HepG2 (cell line): Measurements from ENCODE around the gene DNMBP. TPM values are rescaled to one million over a fixed set of nuclear protein-coding genes. Genes with fewer than 3 reads are reported as not detected.

ENCODE experiments used
- ELF3 ChIP-seq: IDR thresholded peaks from 2 replicates; pipeline ENCODE4 v1.6.1; 2016; ENCODE audit warnings: missing genetic modification reagents, missing compliant biosample characterization
- FOXP4 ChIP-seq: sonication (generic); formaldehyde crosslinking; IDR thresholded peaks from 2 replicates; pipeline ENCODE4 v1.4.0; 2020; ENCODE audit warnings: missing genetic modification reagents
- HES4 ChIP-seq: sonication (generic); formaldehyde crosslinking; IDR thresholded peaks from 2 replicates; pipeline ENCODE4 v1.9.0; 2021; ENCODE audit warnings: mild to moderate bottlenecking, missing genetic modification reagents, borderline replicate concordance
- HMG20A ChIP-seq: IDR thresholded peaks from 2 replicates; pipeline ENCODE4 v1.6.1; 2016; ENCODE audit warnings: borderline replicate concordance
- HMGXB4 ChIP-seq, 2 experiments: sonication (generic) in 1 of 2; formaldehyde crosslinking in 1 of 2; IDR thresholded peaks; 2 replicates each; pipeline versions ENCODE4 v1.4.0 to v1.6.1; 2018 to 2020; ENCODE audit warnings: missing genetic modification reagents in 2 of 2, borderline replicate concordance in 1 of 2, low read depth in 1 of 2, mild to moderate bottlenecking in 1 of 2, missing biosample characterization in 1 of 2
- IRF1 ChIP-seq: sonication (generic); formaldehyde crosslinking; IDR thresholded peaks from 2 replicates; pipeline ENCODE4 v1.4.0; 2020; ENCODE audit warnings: low read depth, mild to moderate bottlenecking, missing genetic modification reagents
- KDM3A ChIP-seq: IDR thresholded peaks from 2 replicates; pipeline ENCODE4 v1.6.1; 2018; ENCODE audit warnings: low read depth, missing compliant biosample characterization
- MED1 ChIP-seq: sonication (generic); formaldehyde crosslinking; IDR thresholded peaks from 2 replicates; pipeline ENCODE4 v1.4.0; 2020; ENCODE audit warnings: missing genetic modification reagents
- NKX3-1 ChIP-seq: sonication (generic); formaldehyde crosslinking; IDR thresholded peaks from 2 replicates; pipeline ENCODE4 v1.5.0; 2020; ENCODE audit warnings: missing genetic modification reagents
- RXRB ChIP-seq: IDR thresholded peaks from 2 replicates; pipeline ENCODE4 v1.6.1; 2016; ENCODE audit warnings: borderline replicate concordance, missing genetic modification reagents, missing compliant biosample characterization
- SMAD9 ChIP-seq: sonication (generic); formaldehyde crosslinking; IDR thresholded peaks from 2 replicates; pipeline ENCODE4 v1.5.1; 2020; ENCODE audit warnings: mild to moderate bottlenecking, missing genetic modification reagents
- STAT6 ChIP-seq: sonication (generic); formaldehyde crosslinking; IDR thresholded peaks from 2 replicates; pipeline ENCODE4 v1.4.0; 2020; ENCODE audit warnings: missing genetic modification reagents, mild to moderate bottlenecking, borderline replicate concordance
- TARDBP ChIP-seq: sonication (generic); formaldehyde crosslinking; IDR thresholded peaks from 2 replicates; pipeline ENCODE4 v1.8.0; 2022; ENCODE audit warnings: mild to moderate bottlenecking, missing genetic modification reagents
- TBX2 ChIP-seq: sonication (generic); formaldehyde crosslinking; IDR thresholded peaks from 2 replicates; pipeline ENCODE4 v1.5.0; 2020; ENCODE audit warnings: missing genetic modification reagents, mild to moderate bottlenecking, borderline replicate concordance
- TBX3 ChIP-seq: fragments of 450-650 bp; IDR thresholded peaks from 2 replicates; pipeline ENCODE4 v1.6.1; 2017; ENCODE audit warnings: antibody characterized with exemption, mild to moderate bottlenecking, inconsistent platforms, borderline replicate concordance
- TEAD3 ChIP-seq: optimal IDR thresholded peaks from 2 replicates; pipeline ENCODE3; 2016; ENCODE audit warnings: borderline replicate concordance
- ZGPAT ChIP-seq: IDR thresholded peaks from 2 replicates; pipeline ENCODE4 v1.6.1; 2016; ENCODE audit warnings: mild to moderate bottlenecking
- ZNF230 ChIP-seq: sonication (generic); formaldehyde crosslinking; IDR thresholded peaks from 2 replicates; pipeline ENCODE4 v1.4.0; 2020; ENCODE audit warnings: mild to moderate bottlenecking, missing genetic modification reagents
- ZNF496 ChIP-seq: sonication (generic); formaldehyde crosslinking; IDR thresholded peaks from 2 replicates; pipeline ENCODE4 v1.8.1; 2023; ENCODE audit warnings: mild to moderate bottlenecking, moderate library complexity, missing genetic modification reagents; ENCODE audit not compliant: insufficient replicate concordance
- polyA plus RNA-seq, 8 experiments: library from polyadenylated mRNA; depleted of rRNA in 3 of 8; stranded (reverse) in 7 of 8; unstranded in 1 of 8; fragments of >200 nt; fragmentation: Illumina TruSeq in 4 of 8; extraction: Trizol in 4 of 8; gene quantifications; 2 replicates each; pipeline versions ENCODE4 v1.2.1 to v1.2.3, GENCODE V29; 2011 to 2016; ENCODE audit warnings: low read depth in 4 of 8, missing spikeins in 1 of 8, mixed read lengths in 1 of 8; ENCODE audit not compliant: insufficient read depth in 1 of 8
- total RNA-seq, 5 experiments: library from RNA; depleted of rRNA; stranded (reverse); fragments of >200 nt; fragmentation: Illumina TruSeq; extraction: Trizol; gene quantifications; 2 replicates each; pipeline ENCODE4 v1.2.3, GENCODE V29; 2016; ENCODE audit warnings: low read depth in 1 of 5

Gene DNMBP
- total and polyA plus RNA-seq, 2 of the 13 experiments (the other 11 are each of a cell fraction or from before 2014, with no cell fraction given) = 3.6 to 6.3 TPM

GRCh38 chr10:100020142-100020885 is 10.6 kb upstream of the DNMBP start (continued):
- TF ChIP-seq FOXP4 (CRISPR knock-in tag) (peak; percentile 60; the same call in 1 of the 2 replicates), ZNF496 (CRISPR knock-in tag) (no peak), ZNF230 (CRISPR knock-in tag) (peak; percentile 41; the same call in 1 of the 2 replicates), HMG20A (CRISPR knock-in tag) (peak; percentile 21; the same call in 1 of the 2 replicates), TARDBP (CRISPR knock-in tag) (no peak), IRF1 (CRISPR knock-in tag) (no peak), TBX2 (peak; percentile 85), HES4 (CRISPR knock-in tag) (no peak), MED1 (CRISPR knock-in tag) (0 out of 2 replicates have a peak, but pooled peaks have one; percentile 15), KDM3A (CRISPR knock-in tag) (no peak), HMGXB4 (CRISPR knock-in tag; IDR thresholded peaks at IDR 0.05; ENCODE audit: borderline replicate concordance in 1 of 2, low read depth in 1 of 2) (peak in 1 of 2 experiments; percentile 31; a peak in 1 of 4 replicates), ELF3 (CRISPR knock-in tag) (peak; percentile 53; the same call in 1 of the 2 replicates), SMAD9 (CRISPR knock-in tag) (no peak), ZGPAT (CRISPR knock-in tag) (peak; percentile 52; the same call in 1 of the 2 replicates), RXRB (CRISPR knock-in tag) (peak; percentile 42; the same call in 1 of the 2 replicates), STAT6 (CRISPR knock-in tag) (no peak), TBX3 (peak; percentile 50; the same call in 1 of the 2 replicates), TEAD3 (peak; percentile 97), NKX3-1 (CRISPR knock-in tag) (no peak)
